ENCODE measurements around the gene CALHM4. TPM values are rescaled to one million over a fixed set of nuclear protein-coding genes. Genes with fewer than 3 reads are reported as not detected.

The CALHM4 gene
- total RNA-seq, 1 donor from 2014 or later = 2.4 TPM

DNA sequence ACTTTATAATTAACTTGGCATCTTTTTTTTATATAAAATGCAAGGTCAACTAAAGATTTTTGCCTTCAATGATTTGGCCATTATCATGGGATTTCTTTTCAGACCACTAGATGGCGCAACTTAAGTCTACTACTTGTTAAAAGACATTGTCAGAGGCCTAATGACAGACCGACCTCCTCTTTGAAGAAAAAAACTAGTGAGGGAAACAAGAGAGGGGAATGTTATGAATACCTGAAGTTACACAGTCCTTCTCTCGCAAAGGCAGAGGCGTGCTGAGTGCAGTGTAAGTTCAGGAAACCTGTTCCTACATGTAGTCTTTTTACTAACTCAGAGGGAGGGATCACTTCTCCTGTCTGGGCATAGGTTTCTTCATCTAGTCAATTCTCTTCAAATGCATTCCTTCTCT, 17.3 kb upstream of the CALHM4 start:
- DNase-seq (ENCODE audit: low spot score) = peak; percentile 74

DNA sequence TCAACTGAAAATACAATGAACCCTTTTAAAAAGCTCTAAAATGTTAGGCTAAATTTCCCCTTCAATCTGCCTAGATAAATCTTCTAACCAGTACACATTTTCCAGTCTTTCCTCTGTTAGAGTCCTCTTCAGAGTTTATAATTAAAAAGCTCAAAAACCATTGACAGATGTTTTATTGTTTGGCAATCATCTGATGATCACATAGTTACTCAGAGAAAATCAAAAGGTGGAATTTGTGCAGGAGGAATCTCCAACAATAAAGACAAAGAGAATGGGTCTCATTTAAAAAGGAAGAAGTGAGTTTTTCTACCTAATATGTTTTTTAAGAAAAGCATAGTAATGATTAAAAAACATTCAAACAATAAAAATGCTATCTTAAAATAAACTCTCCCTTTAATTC, 11.1 kb upstream of the CALHM4 start:
- DNase-seq (ENCODE audit: low spot score) = no peak

DNA sequence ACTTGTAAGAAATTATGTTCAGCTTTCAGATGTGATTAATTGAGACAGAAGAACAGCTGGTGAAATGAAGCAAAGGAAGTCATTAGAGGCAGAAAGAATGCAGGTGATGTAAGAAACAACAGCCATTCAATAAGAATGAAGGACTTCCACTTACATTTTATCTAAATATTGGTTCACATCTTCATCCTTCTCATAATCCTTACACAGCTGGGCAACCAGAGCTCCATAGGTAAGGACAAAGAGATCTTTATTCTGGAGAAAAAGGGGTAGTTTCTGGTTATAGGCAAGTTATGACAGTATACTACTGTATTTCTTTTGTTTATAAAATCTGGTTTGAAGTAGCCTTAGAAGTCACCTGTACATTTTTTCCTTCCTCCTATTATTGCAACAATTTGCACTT, 10.4 kb upstream of the CALHM4 start:
- no peak for DNase-seq (ENCODE audit: low spot score)

DNA sequence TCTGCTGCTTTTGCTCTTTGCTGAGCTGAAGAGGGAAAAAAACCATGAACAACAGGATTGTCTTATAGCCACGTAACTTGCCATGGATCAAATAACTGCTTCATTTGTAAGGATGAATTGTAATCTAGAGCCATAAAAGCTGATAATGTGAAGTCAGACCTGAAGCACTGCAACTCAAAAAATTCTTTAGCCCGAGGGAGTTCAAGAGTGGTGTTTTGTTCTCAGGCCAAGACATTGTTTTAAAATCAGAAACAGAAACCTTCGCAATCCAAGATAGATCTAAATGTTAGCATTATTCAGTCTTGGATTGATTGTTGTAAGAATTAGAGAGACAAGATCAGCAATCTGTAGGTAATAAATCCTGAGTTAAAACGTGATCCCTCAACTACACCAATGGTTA, 7.9 kb upstream of the CALHM4 start, which contains the start of gene TRAPPC3L:
TSS of gene TRAPPC3L (minus strand) at position 34 of the 400 bp plus-strand sequence. CDS start 170 bp downstream, outside the sequence.
- DNase-seq (ENCODE audit: low spot score) = no peak

DNA sequence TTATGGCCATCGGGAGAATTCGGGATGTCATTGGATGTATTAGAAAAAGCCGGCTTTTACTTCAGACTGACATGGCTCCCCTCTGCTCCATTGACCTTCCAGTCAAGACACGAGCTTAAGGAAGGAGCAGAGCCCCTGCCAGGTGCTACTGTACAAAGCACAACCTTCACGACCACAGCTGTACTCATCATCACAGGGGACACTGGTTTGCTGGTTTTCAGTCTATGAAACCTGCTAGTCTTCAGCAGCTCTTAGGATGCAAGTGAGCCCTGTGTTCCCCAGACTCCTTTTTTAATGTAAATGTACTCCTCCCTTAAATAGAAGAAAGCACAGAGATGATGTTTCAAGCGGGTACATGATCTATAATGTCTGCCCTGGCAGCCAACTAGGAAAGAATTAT, 6.2 kb upstream of the CALHM4 start:
- no peak for DNase-seq (ENCODE audit: low spot score)

DNA sequence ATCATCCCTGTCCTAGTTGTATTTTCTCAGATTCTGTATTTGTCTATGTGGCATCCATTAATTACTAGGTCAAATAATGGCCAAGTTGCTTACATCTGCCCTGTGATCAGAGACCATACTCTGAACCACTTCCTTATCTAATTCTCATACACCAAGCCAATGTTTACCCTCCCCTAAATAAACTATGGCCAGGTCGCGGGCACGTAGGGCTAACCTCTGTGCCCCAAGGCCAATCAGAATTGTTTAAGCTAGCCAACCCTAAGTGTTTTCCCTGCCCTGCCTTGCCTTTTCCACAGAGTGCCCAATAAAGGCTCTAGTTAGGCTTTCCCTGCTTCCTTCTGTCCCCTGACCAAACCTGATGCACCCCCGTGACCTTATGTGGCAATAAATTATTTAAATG, 2.8 kb upstream of the CALHM4 start:
- DNase-seq (ENCODE audit: low spot score) = no peak

DNA sequence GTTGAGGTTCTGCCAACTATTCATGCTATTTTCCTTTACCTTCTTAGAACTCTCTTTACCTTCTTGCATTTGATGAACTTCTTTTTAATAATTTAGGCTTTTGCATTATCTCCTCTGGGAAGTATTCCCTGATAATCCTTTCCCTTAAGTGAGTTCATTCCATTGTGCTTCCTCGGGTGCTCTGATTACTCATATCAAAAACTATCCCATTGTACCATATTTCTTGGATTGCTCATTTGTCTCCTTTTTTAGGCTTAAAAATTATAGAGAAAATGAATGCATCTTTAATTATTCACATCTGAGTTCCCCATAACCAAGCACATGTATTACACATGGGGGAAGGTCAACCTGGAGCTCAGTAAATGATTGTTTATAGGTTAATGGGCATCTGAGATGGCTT, 2.5 kb downstream of the CALHM4 start:
- DNase-seq (ENCODE audit: low spot score) = no peak

DNA sequence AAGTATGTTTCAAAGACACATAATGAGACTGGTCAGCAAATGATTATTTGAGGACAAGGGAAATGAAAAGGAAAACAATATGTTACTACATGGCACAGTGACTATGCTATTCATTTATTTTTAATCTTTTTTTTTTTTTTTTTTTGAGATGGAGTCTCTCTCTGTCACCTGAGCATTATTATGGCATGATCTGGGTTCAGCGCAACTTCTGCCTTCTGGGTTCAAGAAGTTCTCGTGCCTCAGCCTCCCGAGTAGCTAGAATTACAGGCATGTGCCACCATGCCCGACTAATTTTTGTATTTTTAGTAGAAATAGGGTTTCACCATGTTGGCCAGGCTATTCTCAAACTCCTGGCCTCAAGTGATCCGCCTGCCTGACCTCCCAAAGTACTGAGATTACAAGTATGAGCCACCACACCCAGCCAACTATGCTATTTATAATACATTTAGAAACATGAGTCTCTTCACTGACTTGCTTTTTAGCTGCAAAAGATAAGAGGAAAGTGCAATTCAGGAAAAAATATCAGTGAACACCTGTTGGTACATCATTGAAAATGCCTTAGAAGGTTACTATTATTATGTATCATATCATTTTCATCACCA, 3.4 kb downstream of the CALHM4 start:
- DNase-seq (ENCODE audit: low spot score) = no peak

DNA sequence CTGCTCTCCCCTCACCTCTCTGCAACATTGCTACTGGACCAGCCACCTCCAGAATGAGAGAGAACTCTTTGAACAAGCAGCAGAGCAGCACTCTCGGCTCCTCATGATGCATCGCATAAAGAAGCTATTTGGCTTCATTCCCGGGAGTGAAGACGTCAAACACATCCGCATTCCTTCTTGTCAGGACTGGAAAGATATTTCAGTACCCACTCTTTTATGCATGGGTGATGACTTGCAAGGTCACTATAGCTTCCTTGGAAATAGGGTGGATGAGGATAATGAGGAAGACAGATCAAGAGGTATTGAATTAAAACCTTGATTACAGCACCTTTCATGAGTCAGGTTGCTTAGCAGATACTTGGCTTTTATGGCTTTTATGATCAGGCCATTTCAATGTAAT, 4.3 kb downstream of the CALHM4 start:
- peak; percentile 89 for DNase-seq (ENCODE audit: low spot score)

DNA sequence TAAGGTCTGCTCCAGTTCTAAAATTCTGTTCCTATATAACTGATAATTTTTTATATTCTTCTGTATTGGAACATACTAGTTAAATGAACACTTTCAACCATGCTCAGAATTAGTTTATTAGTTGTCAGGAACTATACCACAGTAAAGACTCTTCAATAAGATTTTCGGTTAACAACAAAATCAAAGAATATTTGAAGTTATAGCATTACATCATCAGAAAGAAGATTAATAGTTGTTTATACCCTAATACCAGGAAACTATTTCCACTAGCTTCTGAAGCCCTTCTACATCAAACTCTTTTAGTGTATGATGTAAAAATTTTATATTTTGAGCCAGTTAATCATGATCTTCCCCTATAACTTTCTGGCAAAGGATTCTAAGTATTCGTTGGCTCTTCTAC, 6.6 kb downstream of the CALHM4 start:
- no peak for DNase-seq (ENCODE audit: low spot score)

DNA sequence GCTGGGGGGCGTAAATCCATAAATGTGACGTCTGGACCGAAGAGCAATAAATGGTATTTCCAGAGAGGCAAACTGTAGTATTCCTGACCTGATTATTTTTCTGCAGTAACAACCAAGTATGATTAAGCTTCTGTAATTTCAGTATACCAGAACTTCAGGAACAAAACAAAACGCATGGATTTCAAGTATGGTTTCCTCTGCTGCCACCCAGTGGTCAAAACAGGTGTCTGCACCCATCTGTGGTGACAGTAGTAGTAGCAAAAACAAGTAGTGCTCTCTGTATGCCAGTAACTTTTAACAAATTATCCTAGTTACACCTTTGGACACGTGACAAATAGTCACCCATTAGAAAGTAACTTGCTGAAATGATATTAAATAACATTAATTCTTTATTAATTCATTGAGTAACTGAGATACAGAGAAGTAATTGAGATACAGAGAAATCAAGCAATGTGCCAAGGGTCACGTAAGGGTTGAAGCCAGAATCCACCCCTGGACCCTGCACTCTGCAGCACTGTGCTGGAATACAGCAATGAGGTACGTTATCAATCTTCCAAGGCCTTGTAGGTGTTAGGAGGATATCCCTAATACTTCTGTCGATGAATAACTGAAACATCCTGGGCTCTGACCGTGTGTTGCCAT, 7.9 kb downstream of the CALHM4 start:
- peak; percentile 86 for DNase-seq (ENCODE audit: low spot score)

DNA sequence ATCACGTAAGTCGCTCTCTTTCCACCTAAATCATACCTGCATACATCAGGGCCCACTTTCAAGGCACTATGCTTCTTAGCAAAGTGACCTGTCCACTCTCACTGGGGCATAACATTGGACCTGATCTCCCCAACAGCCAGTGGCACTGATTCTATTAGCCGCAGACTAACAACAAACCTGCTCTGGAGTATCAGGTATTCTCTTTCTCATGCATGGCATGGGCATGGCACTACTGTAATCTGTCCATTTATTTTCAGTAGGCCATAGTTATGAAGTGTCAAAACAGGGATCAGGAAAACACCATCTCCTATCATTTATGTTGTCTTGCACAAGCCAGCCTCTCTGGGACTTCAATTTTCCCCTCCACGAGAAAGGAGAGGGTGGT, 8.5 kb downstream of the CALHM4 start:
- no peak for DNase-seq (ENCODE audit: low spot score)

DNA sequence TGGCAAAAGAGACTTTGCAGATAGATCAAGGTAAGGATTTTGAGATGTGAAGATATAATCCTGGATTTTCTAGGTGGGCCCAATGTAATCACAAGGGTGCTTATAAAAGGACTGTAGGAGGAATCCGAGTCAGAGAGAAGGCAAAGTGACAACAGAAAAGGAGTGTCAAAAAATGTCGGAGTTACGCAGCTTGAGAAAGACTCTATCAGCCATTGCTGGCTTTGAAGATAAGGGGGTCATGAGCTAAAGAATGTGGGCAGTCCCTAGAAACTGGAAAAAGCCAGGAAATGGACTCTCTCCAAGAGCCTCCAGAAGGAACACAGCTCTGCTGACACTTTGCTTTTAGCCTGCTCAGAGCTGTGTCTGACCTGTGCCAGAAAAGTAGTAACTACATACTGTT, 9.1 kb downstream of the CALHM4 start:
- peak; percentile 85 for DNase-seq (ENCODE audit: low spot score)

DNA sequence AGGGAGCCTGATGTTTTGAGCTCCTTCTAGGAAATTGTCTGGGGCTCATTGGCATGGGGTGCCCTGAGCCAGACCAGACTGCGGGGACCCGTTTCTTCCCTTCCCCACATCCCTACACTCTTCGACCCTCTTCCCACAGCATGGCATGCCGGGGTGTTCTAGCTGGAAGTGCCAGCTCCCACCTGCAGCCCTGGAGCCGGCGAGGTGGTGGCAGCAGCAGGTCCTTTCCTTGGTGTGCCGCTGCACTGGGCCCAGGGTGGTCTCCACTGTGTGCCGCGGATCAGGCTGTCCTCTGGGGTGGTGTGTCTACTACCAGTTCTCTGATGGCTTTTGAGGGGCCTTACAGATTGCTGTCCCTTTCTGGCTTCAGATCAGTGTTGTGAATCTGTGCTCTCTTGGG, 10.3 kb downstream of the CALHM4 start:
- DNase-seq (ENCODE audit: low spot score) = no peak

DNA sequence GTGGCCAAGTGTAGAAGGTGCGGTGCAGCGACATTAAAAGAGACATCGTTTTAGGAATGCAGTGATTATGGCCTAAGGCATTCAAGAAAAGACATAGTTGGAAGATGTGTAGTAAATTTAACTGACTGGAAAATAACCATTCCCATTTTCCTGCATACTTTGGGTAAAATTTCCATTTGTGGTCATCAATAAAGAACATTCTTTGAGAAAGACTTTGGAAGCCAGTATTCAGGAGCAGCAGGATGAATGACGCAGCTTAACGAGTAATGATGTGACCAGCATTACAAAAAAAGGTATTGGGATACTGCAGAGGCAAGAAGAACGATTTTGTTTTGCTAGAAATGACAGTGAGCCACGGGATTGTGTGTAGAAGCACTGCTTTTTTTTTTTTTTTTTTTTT, 10.8 kb downstream of the CALHM4 start:
- DNase-seq (ENCODE audit: low spot score) = no peak

DNA sequence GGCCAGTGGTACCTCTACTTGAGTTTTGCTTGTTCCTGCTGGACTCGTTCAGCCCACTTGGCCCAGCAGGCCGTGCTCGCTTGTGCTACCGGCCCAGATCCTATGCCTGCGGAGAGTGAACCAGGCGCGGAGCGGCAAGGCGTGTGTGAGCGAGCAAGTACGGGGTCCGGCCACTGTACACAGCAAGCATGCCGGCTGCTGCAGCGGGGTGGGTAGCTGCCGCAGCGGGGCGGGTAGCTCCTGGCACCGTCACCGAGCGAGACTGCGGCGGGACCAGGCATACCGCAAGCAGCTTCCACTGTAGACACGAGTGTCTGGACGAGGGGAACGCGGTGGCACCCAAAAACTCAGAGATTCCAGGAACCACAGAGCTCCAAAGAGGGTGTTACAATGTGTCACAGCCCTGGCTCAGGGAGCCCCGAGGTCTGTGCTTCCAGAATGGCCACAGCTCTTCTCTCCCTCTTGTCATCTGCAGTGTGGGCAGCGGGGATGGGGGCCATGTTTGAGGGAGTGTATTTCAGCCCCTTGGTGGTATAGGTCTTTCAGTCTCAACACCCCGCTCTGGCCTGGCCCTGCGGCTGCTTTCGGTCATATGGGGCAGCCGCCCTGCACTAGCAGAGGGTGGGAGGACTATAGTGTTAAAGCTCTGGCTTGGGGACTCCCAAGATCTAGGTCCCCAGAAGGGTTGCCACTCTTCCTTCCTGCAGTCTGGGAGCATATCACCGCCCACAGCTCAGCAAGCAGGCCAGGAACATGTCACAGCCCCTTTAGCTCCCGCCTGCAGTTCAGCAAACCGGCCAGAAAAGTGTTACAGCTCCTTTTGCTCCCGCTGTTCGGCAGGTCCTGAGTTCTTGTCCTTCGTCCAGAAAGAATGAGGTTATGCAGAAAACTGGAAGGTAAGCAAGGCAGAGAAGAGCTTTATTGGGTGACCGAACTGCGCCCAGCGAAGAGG, 11.6 kb downstream of the CALHM4 start:
- DNase-seq (ENCODE audit: low spot score) = peak; percentile 22

DNA sequence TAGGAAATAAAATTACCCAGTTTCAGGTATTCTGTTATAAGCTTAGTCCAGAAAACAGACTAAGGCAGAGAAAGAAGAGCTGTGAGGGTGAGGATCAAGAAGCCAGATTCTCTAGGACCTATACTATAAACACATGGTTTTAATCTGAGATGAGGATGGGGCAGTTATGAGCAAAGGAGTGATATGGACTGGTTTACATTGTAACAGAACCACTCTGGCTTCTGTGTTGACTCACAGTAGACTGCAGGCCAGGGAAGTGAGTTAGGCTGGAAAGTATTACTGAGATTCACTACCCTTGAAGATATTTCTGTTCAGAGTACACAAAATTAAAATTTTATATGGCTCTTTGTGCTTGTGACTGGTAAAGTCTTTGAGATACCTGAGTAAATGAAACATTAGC, 14.6 kb downstream of the CALHM4 start:
- DNase-seq (ENCODE audit: low spot score) = no peak

DNA sequence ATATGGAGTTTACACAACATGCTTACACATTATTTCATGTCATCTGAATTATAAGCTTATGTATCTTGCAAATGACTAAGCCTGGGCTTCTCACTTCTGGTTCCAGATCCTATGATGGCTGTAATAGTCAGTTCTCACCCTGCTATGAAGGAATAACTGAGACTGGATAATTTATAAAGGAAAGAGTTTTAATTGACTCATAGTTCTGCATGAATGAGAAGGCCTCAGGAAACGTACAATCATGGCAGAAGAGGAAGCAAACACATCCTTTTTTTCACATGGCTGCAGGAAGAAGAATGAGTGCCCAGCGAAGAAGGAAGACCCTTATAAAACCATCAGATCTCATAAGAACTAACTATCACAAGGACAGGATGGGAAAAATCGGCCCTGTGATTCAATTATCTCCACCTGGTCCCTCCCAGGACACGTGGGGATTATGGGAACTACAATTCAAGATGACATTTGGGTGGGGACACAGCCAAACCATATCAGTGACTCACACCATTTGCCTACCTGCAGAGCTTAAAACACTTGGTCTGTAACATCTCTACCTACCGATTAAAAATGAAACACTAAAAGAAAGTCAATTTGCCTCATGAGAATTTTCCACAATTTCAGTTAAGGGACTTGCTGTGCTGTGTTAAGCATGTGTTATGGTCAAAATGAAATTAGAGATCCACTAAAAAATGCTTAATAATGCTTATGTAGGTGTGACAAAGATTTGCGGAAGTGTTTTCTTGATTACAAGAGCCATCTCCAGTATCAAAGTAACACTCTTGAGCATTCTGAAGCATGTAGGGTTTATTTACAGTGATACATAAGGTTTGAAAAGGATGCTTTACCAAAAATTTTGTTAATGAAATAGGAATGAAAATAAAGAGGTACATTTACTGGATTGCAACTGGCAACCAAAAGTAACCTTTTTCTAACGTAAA, 15.5 kb downstream of the CALHM4 start:
- no peak for DNase-seq (ENCODE audit: low spot score)

DNA sequence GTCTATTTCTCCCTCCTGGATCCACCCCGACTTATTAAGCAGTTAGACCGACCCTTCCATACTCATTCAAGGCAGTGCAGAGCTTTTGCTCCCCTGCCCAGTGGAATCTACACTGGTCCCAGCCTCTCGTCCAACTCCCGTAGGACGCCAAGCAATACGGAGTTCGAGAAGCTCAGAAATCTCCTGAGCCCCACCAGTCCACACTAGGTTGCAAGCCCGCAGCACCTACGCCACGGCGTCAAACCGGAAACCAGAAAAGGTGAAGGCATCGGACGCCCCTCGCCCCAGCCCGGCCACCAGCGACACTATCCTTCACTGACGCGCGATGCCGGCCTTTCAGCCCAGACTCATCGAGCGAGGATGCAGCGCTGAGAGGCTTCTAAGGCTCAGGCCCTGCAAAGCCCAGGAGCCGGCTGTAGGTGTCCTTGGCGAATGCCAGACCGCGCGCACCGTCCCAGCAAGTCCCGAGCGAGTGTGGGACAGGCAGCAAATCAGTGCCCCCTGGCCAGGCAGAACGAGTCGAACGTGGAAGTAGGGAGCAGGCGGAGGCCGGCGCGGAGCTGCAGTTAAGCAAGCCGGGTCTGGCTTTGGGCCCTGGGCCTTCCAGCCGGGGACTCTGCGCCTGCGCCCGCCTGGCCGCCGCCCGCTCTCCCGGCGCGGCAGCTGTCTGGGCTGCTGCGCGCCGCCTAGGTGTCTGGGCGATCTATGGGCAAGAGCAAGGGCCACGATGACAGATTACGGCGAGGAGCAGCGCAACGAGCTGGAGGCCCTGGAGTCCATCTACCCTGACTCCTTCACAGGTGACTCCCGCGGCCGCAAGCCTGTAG, 17.5 kb downstream of the CALHM4 start, which contains the start of gene RWDD1:
TSS of gene RWDD1 (plus strand) at position 649 of the 827 bp plus-strand sequence. CDS start at position 728, 79 bp downstream.
- peak; percentile 100 for DNase-seq (ENCODE audit: low spot score)

DNA sequence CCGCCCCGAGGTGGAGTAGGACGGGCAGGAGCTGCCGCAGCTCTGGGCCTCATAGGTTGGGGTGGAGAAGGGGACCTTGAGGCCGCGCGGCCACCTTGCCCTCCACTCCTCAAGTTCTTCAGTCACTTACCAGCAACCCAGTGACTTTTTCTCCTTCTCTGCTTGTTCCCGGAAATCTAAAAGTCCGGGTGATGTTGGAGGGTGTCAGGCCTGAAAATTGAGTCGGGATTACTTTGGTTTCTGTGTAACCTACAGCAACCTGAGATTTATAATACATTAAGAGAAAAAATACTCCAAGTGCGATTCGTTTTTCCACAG, 18.1 kb downstream of the CALHM4 start:
- no peak for DNase-seq (ENCODE audit: low spot score)

DNA sequence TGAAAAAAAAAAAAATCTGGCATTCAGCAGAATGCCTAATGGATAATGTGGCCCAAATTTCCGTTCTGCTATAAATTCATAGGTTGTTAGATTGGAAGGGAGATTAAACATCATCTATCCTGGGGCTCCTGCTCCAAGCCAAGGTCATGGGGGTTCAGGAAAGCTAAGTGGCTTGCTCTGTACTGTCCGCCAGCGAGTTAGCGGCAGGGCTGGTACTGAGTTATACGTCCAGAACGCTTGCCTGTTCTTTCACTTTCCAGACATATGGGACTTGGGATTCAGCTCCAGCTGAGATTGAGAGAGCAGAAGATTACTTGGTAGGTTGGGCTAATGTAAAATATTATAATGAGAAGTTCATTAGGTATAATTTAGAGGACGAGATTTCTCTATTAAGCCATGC, 18.6 kb downstream of the CALHM4 start:
- peak; percentile 44 for DNase-seq (ENCODE audit: low spot score)

Data from umbilical cord (tissue), 2 donors.